Right atrium auricular region (tissue), 2 donors: ENCODE results near the gene DHPS. TPM values are rescaled to one million over a fixed set of nuclear protein-coding genes. Genes with fewer than 3 reads are reported as not detected.

Experiments used
- DNase-seq: peaks from one replicate; pipeline ENCODE4 v3.0.0-alpha.2; 2019; ENCODE audit warnings: low spot score
- H3K27ac ChIP-seq, 2 donors: fragments of 200-600 bp; sonication (generic); 1 replicate in 1 of 2; 2 replicates in 1 of 2; pipeline ENCODE4 v1.5.1; 2016 to 2019
- H3K27me3 ChIP-seq, 2 donors: fragments of 200-600 bp; sonication (generic); one replicate each; pipeline versions ENCODE4 v1.5.1 to v1.6.0; 2017 to 2019
- H3K36me3 ChIP-seq: fragments of 200-600 bp; sonication (generic); one replicate; pipeline ENCODE4 v1.5.1; 2016
- H3K4me1 ChIP-seq, 2 donors: fragments of 200-600 bp; sonication (generic); one replicate each; pipeline versions ENCODE4 v1.5.1 to v1.6.0; 2017 to 2019
- H3K4me3 ChIP-seq, 2 donors: fragments of 200-600 bp; sonication (generic); 1 replicate in 1 of 2; 2 replicates in 1 of 2; pipeline ENCODE4 v1.5.1; 2017 to 2019; ENCODE audit warnings: mild to moderate bottlenecking in 1 of 2, moderate library complexity in 1 of 2
- H3K9me3 ChIP-seq, 2 donors: fragments of 200-600 bp; sonication (generic); one replicate each; pipeline ENCODE4 v1.5.1; 2019
- total RNA-seq, 2 donors: library from RNA; depleted of rRNA; stranded (reverse); fragments of >200 nt; gene quantifications; one replicate each; pipeline ENCODE4 v1.1.0, GENCODE V29; 2016
- TF ChIP-seq, protein P1 (sequence below), 2 donors: fragments of 200-600 bp; sonication (generic); IDR thresholded peaks; one replicate each; pipeline ENCODE4 v1.5.1; 2019; ENCODE audit warnings: antibody characterized with exemption in 2 of 2

Gene DHPS
- total RNA-seq, 2 donors from 2014 or later, result 59.8 to 60.1 TPM

DNA sequence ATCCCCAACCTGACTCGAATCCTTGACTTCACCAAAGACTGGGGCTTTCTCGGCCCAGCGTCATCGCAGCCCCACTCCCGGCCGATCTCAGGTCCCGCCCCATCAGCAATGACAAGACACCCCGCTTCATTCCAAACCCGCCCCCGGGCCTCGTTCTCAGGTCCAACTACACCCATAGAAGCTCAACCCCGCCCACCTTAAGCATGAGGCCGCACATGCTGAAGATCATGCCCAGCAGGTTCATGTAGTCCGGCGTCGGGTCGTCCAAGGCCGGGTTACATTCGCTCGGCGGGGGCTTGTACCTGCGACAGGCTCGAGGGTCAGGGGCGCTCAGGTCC lies 12.8 kb downstream of the DHPS start:
- Histone ChIP-seq H3K9me3 (no peaks in the 10 kb centered on the region), H3K27me3 (no peaks in the 10 kb centered on the region), H3K27ac (peak overlapping the region; percentile 97 to 99), H3K4me1 (peaks cover 0 to 41% of the 10 kb centered on the region in 2 donors), H3K4me3 (peak overlapping the region; percentile 86 to 93), H3K36me3 (peaks cover 7% of the 10 kb centered on the region)
- DNase-seq, result peak; percentile 63
- TF ChIP-seq, protein P1, sequence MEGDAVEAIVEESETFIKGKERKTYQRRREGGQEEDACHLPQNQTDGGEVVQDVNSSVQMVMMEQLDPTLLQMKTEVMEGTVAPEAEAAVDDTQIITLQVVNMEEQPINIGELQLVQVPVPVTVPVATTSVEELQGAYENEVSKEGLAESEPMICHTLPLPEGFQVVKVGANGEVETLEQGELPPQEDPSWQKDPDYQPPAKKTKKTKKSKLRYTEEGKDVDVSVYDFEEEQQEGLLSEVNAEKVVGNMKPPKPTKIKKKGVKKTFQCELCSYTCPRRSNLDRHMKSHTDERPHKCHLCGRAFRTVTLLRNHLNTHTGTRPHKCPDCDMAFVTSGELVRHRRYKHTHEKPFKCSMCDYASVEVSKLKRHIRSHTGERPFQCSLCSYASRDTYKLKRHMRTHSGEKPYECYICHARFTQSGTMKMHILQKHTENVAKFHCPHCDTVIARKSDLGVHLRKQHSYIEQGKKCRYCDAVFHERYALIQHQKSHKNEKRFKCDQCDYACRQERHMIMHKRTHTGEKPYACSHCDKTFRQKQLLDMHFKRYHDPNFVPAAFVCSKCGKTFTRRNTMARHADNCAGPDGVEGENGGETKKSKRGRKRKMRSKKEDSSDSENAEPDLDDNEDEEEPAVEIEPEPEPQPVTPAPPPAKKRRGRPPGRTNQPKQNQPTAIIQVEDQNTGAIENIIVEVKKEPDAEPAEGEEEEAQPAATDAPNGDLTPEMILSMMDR (IDR thresholded peaks at IDR 0.05), result no peak

DNA sequence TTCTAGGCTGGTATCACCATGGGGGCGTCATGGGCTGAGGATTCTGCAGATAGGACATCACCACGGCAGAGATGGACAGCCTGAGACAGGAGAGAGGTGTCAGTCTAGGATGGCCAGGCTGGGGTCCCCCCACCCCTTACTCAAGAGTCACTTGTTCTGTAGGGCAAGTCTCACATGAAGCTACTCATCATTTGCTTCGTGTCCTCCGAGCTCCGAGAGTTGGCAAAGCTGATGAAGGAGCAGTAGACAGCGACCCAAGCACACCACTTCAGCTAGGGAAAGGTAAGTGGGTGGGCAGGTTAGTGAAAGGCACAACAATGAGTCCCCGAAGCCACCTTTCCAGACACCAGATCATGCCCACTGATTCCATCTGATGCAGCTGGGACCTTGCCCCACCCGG lies 13.3 kb downstream of the DHPS start:
- no peak for DNase-seq
- Histone ChIP-seq H3K27me3 (no peaks in the 10 kb centered on the region), H3K4me3 (peak overlapping the region; percentile 86 to 93), H3K36me3 (peaks cover 8% of the 10 kb centered on the region), H3K27ac (peak overlapping the region in 1 of 2 donors; percentile 97), H3K4me1 (peaks cover 0 to 41% of the 10 kb centered on the region in 2 donors), H3K9me3 (no peaks in the 10 kb centered on the region)
- TF ChIP-seq, protein P1 (IDR thresholded peaks at IDR 0.05), result no peak

DNA sequence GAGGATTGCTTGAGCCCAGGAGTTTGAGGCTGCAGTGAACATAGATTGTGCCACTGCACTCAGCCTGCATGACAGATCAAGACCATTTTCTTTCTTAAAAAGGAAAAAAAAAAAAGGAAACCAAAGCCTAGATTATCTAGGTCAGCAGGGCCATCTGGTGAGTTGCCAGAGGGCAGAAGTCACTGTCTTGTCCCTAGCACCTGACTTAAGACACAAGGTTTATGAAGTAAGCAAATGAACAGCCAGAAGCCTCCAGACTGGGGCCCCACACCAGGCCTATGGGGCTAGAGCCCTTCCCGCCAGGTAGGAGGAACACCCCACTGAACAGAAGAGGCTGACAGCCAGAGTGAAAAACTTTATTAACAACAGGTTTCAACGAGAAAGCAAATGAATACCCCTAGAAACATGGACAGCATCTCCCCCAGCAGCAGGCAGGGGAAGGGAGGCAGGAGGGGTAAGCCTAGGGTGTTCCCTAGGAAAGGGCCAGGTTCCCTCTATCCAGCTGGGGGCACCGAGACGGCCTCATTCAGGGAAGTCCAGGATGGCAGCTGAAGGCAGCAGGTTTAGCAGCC lies 13.9 kb downstream of the DHPS start:
- H3K9me3 ChIP-seq, result no peaks in the 10 kb centered on the region
- H3K4me1 ChIP-seq, result peaks cover 0 to 41% of the 10 kb centered on the region in 2 donors
- H3K27ac ChIP-seq, result no peak overlapping the region
- peaks cover 13% of the 10 kb centered on the region for H3K36me3 ChIP-seq
- TF ChIP-seq, protein P1 (IDR thresholded peaks at IDR 0.05), result no peak
- DNase-seq, result no peak
- H3K27me3 ChIP-seq, result no peaks in the 10 kb centered on the region
- H3K4me3 ChIP-seq, result peak overlapping the region in 1 of 2 donors; percentile 93

DNA sequence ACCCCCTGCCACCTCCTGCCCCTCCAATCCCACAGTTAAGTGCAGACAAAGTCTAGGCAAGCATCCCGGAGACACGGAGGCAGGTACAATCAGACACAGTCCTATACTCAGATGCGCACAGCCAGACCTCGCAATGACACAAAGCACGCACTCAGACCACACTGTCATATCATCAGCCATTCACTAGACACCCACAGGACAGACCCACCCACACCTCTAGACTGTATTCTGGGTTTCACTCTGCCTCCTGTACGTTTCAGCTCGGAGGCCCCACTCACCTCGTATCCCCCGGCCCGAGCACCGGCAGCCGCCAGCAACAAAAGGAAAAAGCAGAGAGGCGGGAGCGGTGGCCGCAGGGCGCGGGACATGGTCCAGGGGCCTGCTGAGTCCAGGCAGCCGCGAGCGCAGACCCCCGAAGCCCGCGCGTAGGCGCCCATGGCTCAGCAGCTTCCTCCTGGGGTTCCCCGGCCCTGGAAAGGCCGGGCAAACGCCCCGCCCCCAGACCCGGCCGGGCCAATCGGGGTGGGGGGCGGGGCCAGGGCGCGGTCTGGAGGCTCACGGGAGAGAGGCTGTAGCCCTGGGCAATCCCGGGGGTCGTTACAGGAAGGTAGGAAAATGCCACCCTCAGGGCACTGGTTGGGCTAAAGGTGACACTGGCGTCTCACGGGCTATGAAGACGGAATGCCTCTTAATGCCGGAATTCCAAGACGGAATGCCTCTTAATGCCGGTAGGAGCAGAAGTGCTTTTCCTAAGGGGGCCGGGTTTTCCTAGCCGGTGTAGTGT lies 15.2 kb downstream of the DHPS start, which contains the start of the genes MAN2B1 and WDR83:
MAN2B1 (minus strand) TSS at position 478 of the 784 bp plus-strand sequence; CDS start at position 437, 41 bp downstream.
WDR83 (plus strand) TSS at position 543 of the 784 bp plus-strand sequence. CDS start 2,984 bp downstream, outside the sequence.
- peak within 1 kb of the TSS; percentile 66 to 72 for H3K27ac ChIP-seq
- peaks cover 0 to 41% of the 10 kb centered on the region in 2 donors for H3K4me1 ChIP-seq
- H3K36me3 ChIP-seq, result peaks cover 23% of the 10 kb centered on the region
- H3K27me3 ChIP-seq, result no peaks in the 10 kb centered on the region
- TF ChIP-seq, protein P1 (IDR thresholded peaks at IDR 0.05), result no peak
- peak; percentile 68 for DNase-seq
- no peaks in the 10 kb centered on the region for H3K9me3 ChIP-seq
- H3K4me3 ChIP-seq, result peak within 1 kb of the TSS; percentile 77 to 96

DNA sequence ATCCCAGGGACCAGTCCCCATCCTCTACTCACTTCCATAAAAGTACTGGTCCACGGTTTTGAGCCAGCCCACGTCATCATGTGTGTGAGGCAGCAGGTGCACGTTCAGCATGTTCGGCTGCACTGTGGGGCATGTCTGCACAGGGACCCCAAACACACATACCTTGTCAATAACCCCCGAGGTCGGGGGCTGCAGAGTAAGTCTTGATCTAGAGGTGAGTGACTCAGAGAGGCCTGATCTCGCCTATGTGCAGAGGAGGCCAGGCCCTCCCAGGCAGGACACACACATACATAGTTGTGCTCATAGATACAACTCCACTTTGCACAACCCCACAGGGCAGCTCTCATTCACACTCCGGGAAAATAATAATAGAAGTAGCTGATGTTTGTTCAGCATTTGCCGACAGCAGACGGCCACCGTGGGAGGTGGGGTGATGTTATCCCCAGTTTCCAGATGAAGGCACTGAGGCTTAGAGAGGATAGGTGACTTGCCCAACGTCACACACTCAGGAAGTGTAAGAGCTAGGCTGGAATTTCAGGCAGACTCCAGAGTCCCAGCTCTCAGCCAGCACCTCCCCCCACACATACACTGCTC lies 15.9 kb downstream of the DHPS start:
- peaks cover 30% of the 10 kb centered on the region for H3K36me3 ChIP-seq
- H3K27me3 ChIP-seq, result no peaks in the 10 kb centered on the region
- TF ChIP-seq, protein P1 (IDR thresholded peaks at IDR 0.05), result no peak
- peaks cover 0 to 40% of the 10 kb centered on the region in 2 donors for H3K4me1 ChIP-seq
- no peak for DNase-seq
- H3K4me3 ChIP-seq, result peak overlapping the region; percentile 77 to 96
- peak overlapping the region in 1 of 2 donors; percentile 72 for H3K27ac ChIP-seq
- no peaks in the 10 kb centered on the region for H3K9me3 ChIP-seq
